ENCODE measurements around the gene LILRA6.
"Not testable (repeated sequence)": the region's sequence is repeated elsewhere in the genome, so short reads cannot be mapped to it uniquely, and the experiment has no call there.

- not testable (repeated sequence) for TF ChIP-seq ZFX (IDR thresholded peaks at IDR 0.05); POLR2AphosphoS5 (IDR thresholded peaks at IDR 0.05; ENCODE audit: low read depth, low read length); POLR2A (IDR thresholded peaks at IDR 0.05; ENCODE audit: borderline replicate concordance, extremely low read depth, insufficient read depth, insufficient read length)
Measured at GRCh38 chr19:54277111-54277615, 34.6 kb upstream of the LILRA6 start.

All from HCT116 (cell line).